GM12878 (cell line): ENCODE data around the gene PPP1R3E. TPM values are rescaled to one million over a fixed set of nuclear protein-coding genes. Genes with fewer than 3 reads are reported as not detected.

Experiments used
- ATAC-seq: fragments of 200-7000 bp; cut with Tn5 transposase; 3 replicates; pipeline ENCODE4 v1.9.1; 2020; ENCODE audit warnings: mild to moderate bottlenecking, moderate library complexity
- BruUV-seq: library from RNA; stranded (reverse); fragments of 400-500 nt; replicated peaks from 2 replicates; lab custom pipeline; 2021; lab: Mats Ljungman, UMichigan
- CTCF ChIA-PET: fragments of 300-600 bp; sonication (Branson Sonifier 250); formaldehyde crosslinking; extraction: SDS; loops from one replicate; lab custom pipeline; 2021; ENCODE audit warnings: inconsistent platforms; lab: Yijun Ruan, JAX
- POLR2A ChIA-PET: fragments of 350-600 bp; formaldehyde crosslinking; extraction: SDS; loops from one replicate; lab custom pipeline; 2021; ENCODE audit warnings: inconsistent platforms; lab: Charles Lee
- RAD21 ChIA-PET: fragments of 300-600 bp; sonication (Branson Sonifier 250); formaldehyde crosslinking; loops from one replicate; lab custom pipeline; 2023; ENCODE audit warnings: antibody characterized with exemption; ENCODE audit not compliant: unreplicated experiment; lab: Charles Lee
- SMC1A ChIA-PET: fragments of 300-600 bp; sonication (Branson Sonifier 250); formaldehyde crosslinking; loops from one replicate; lab custom pipeline; 2023; ENCODE audit not compliant: unreplicated experiment, uncharacterized antibody; lab: Charles Lee
- DNase-seq: peaks from one replicate; pipeline ENCODE4 v3.0.0-alpha.2; 2011; ENCODE audit warnings: low read depth, low spot score
- FAIRE-seq: peaks from 3 replicates; lab custom pipeline; 2011; peaks lifted over from hg19 to GRCh38; lab: Jason Lieb, UNC
- H2AFZ ChIP-seq: 2 replicates; pipeline ENCODE4 v1.6.0; 2011; ENCODE audit warnings: low read depth, low read length, control low read depth; ENCODE audit not compliant: control insufficient read depth
- H3K27ac ChIP-seq: 2 replicates; pipeline ENCODE4 v1.5.1; 2011; ENCODE audit warnings: control low read depth; ENCODE audit not compliant: control insufficient read depth, insufficient read depth
- H3K27me3 ChIP-seq, 2 experiments: replicated peaks in 1 of 2; 2 replicates each; pipeline versions ENCODE4 v1.6.0 to v1.6.1; 2011; ENCODE audit warnings: low read length in 1 of 2; ENCODE audit not compliant: control insufficient read depth in 2 of 2, insufficient read depth in 2 of 2
- H3K36me3 ChIP-seq, 2 experiments: 2 replicates each; pipeline ENCODE4 v1.5.1; 2011; ENCODE audit warnings: low read length in 1 of 2; ENCODE audit not compliant: control insufficient read depth in 2 of 2, insufficient read depth in 2 of 2
- H3K4me1 ChIP-seq: 2 replicates; pipeline ENCODE4 v1.6.1; 2011; ENCODE audit warnings: mild to moderate bottlenecking, low read length, moderate library complexity, mixed read lengths; ENCODE audit not compliant: control insufficient read depth, insufficient read depth
- H3K4me2 ChIP-seq: 2 replicates; pipeline ENCODE4 v1.6.0; 2011; ENCODE audit warnings: control low read depth; ENCODE audit not compliant: control insufficient read depth, insufficient read depth
- H3K4me3 ChIP-seq: fragments of 200-600 bp; sonication (generic); 2 replicates; pipeline ENCODE4 v1.5.1; 2016
- H3K79me2 ChIP-seq: 2 replicates; pipeline ENCODE4 v1.6.0; 2011; ENCODE audit warnings: low read length; ENCODE audit not compliant: control insufficient read depth, insufficient read depth
- H3K9ac ChIP-seq: 2 replicates; pipeline ENCODE4 v1.8.0; 2011; ENCODE audit warnings: low read length, control low read depth, mixed read lengths; ENCODE audit not compliant: control insufficient read depth, insufficient read depth
- H3K9me3 ChIP-seq: replicated peaks from 3 replicates; pipeline ENCODE4 v1.5.1; 2011; ENCODE audit warnings: mild to moderate bottlenecking, low read length; ENCODE audit not compliant: control insufficient read depth, insufficient read depth
- H4K20me1 ChIP-seq: 2 replicates; pipeline ENCODE4 v1.6.0; 2011; ENCODE audit not compliant: control insufficient read depth, insufficient read depth
- EZH2 ChIP-seq: IDR thresholded peaks from 2 replicates; pipeline ENCODE4 v1.6.1; 2012; ENCODE audit warnings: low read depth, mild to moderate bottlenecking, control low read depth, inconsistent platforms, low read length, borderline replicate concordance; ENCODE audit not compliant: control insufficient read depth
- POLR2AphosphoS2 ChIP-seq: IDR thresholded peaks from 2 replicates; pipeline ENCODE4 v1.6.1; 2011; ENCODE audit warnings: low read depth, mild to moderate bottlenecking, low read length, improper control_type of control experiment, moderate library complexity
- SMAD1 ChIP-seq: fragments of 450-650 bp; IDR thresholded peaks from 2 replicates; pipeline ENCODE4 v1.6.1; 2018; ENCODE audit warnings: mild to moderate bottlenecking, low read depth; ENCODE audit not compliant: partially characterized antibody
- ZBTB40 ChIP-seq: fragments of 450-650 bp; IDR thresholded peaks from 2 replicates; pipeline ENCODE4 v1.6.1; 2016; ENCODE audit warnings: mild to moderate bottlenecking, moderate library complexity, borderline replicate concordance
- WGBS: methylation state at CpG from one replicate; pipeline ENCODE4 v1.1.6; 2016; ENCODE audit warnings: low lambda C conversion rate; ENCODE audit not compliant: insufficient replicate concordance, insufficient coverage; ENCODE audit errors: missing lambda C conversion rate; 5-methylcytosine and 5-hydroxymethylcytosine counted together
- in situ Hi-C: fragments of 300-500 bp; cut with MboI; formaldehyde crosslinking; loops from 9 replicates; pipeline ENCODE4 v1.14.3; 2018; ENCODE audit warnings: mixed read lengths
- intact Hi-C: fragments of 100-400 bp; cut with micrococcal nuclease; formaldehyde crosslinking; loops from one replicate; pipeline ENCODE4 v1.14.2; 2022; ENCODE audit not compliant: unreplicated experiment
- polyA plus RNA-seq, 11 experiments: library from polyadenylated mRNA; depleted of rRNA in 4 of 11; unstranded in 6 of 11; stranded (reverse) in 5 of 11; fragments of >200 nt; fragmentation: Nextera tagmentation in 4 of 11; fragmentation: Illumina TruSeq in 1 of 11; extraction: Ambion mirVana in 4 of 11; extraction: Trizol in 1 of 11; gene quantifications; 1 replicate in 1 of 11; 2 replicates in 10 of 11; pipeline versions ENCODE4 v1.2.1 to v1.2.3, GENCODE V29; 2011 to 2016; ENCODE audit warnings: inconsistent platforms in 2 of 11, missing spikeins in 2 of 11, low read depth in 1 of 11
- total RNA-seq, 4 experiments: library from RNA; depleted of rRNA in 3 of 4; stranded (reverse); fragments of >200 nt in 3 of 4; fragmentation: Illumina TruSeq in 1 of 4; extraction: Trizol in 1 of 4; gene quantifications; 2 replicates each; pipeline versions ENCODE4 v1.2.1 to v1.2.3, GENCODE V29; 2013 to 2021
- TF ChIP-seq, protein P1 (sequence below): IDR thresholded peaks from 2 replicates; pipeline ENCODE4 v1.6.1; 2012; ENCODE audit warnings: low read depth, low read length, improper control_type of control experiment

Gene PPP1R3E
- total and polyA plus RNA-seq, 10 of the 15 experiments (the other 5 are each of a cell fraction or from before 2014, with no cell fraction given) = 4.6 to 26.4 (median 7.1) TPM

DNA sequence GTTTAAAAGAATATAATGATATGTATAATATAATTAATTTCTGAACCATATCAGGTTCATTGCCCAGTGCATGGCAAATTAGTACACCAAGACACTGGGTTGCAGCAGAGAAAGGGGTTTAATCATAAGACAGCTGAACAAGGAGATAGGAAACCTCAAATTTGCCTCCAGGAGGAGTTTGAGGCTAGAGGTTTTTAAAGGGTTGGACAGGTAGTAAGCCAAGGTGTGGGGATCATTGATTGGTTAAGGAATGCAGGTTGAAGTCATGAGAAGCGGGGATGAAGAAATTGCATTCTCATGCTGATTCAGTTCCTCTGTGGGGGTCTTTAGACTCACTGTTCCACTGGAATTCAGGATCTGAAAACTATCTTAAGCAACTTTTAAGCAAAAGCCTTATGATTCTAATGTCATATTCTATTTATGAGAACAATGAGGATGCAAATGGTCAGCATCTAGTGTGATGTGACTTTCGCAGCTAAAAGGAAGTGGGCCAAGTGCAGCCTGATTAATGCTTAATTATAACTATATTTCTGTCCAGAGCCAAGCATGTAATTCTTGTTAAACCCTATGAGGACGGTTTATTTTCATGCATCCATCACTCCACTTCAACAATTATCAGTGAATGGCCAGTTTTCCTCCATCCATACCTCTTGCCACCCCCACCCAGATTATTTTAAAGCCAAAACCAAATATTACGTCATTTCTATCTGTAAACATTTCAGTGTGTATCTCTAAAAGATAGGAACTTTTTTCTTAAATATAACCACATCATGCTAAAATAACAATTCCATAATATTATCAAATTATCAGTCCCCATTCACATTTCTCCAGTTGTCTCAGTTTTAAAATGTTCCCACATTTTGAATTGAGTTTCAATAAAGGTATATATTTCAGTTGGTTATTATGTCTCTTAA lies 50.0 kb downstream of the PPP1R3E start:
- H2AFZ ChIP-seq = no peak overlapping the region
- H3K27ac ChIP-seq = no peak overlapping the region
- TF ChIP-seq, protein P1, sequence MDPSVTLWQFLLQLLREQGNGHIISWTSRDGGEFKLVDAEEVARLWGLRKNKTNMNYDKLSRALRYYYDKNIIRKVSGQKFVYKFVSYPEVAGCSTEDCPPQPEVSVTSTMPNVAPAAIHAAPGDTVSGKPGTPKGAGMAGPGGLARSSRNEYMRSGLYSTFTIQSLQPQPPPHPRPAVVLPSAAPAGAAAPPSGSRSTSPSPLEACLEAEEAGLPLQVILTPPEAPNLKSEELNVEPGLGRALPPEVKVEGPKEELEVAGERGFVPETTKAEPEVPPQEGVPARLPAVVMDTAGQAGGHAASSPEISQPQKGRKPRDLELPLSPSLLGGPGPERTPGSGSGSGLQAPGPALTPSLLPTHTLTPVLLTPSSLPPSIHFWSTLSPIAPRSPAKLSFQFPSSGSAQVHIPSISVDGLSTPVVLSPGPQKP = no peak
- TF ChIP-seq SMAD1 (no peak), POLR2AphosphoS2 (no peak), ZBTB40 (no peak), EZH2 (no peak)
- FAIRE-seq (no peak), DNase-seq (no peak), ATAC-seq (no peak)
- H3K4me2 ChIP-seq = no peak overlapping the region
- in situ Hi-C loops (no loop called here), intact Hi-C loops (no loop called here)
- ChIA-PET POLR2A (no interaction called here), RAD21 (no interaction called here), CTCF (no interaction called here), SMC1A (no interaction called here)
- no peaks in the 10 kb centered on the region for H3K79me2 ChIP-seq
- H3K4me3 ChIP-seq = no peak overlapping the region
- no peaks in the 10 kb centered on the region for H3K36me3 ChIP-seq
- H4K20me1 ChIP-seq = no peaks in the 10 kb centered on the region
- H3K9ac ChIP-seq = no peak overlapping the region
- no peaks in the 10 kb centered on the region for H3K9me3 ChIP-seq
- BruUV-seq = no TSS peak
- H3K4me1 ChIP-seq = no peaks in the 10 kb centered on the region
- no peaks in the 10 kb centered on the region for H3K27me3 ChIP-seq
- WGBS = 13% methylated on average over 4 of the region's 4 CpGs
